HL-60/S4 treated with retinoic acid at 250 ng/mL for 4 days and 3 days (cell line): ENCODE data around the gene REPS2.

Experiments
- in situ Hi-C: fragments of 300-500 bp; cut with MboI; formaldehyde crosslinking; loops from 2 replicates; pipeline ENCODE4 v1.7.0; 2022; ENCODE audit warnings: low sequenced_read_pairs

The REPS2 gene

DNA sequence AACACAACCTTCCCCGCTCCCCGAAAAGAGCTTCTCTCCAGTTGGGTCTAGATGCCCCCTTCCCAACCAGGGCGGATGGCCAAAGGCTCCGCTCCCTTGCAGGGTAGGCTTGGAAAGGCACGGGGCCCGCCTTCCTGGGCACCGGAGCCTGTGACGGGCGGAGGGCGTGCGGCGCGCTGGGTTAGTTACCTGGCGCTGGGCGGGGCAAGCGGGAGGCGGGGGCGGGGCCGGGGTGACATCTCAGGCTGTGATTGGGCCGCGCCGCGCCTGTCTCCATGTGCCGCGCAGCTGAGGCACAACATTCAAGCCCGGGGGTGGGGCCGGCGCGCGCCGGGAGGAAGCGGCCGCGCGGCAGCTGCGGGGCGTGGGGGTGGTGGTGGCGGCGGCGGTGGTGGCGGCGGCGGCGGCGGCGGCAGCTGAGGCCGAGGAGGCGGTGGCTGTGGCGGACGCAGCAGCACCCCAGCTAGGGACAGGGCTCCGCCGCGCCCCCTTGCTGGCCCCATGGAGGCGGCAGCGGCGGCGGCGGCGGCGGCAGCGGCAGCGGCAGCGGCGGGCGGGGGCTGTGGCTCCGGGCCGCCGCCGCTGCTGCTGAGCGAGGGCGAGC is at the start of gene REPS2:
REPS2 (plus strand) TSS at position 298 of the 604 bp plus-strand sequence; CDS start at position 502, 204 bp downstream.
- in situ Hi-C loops: no loop called here

DNA sequence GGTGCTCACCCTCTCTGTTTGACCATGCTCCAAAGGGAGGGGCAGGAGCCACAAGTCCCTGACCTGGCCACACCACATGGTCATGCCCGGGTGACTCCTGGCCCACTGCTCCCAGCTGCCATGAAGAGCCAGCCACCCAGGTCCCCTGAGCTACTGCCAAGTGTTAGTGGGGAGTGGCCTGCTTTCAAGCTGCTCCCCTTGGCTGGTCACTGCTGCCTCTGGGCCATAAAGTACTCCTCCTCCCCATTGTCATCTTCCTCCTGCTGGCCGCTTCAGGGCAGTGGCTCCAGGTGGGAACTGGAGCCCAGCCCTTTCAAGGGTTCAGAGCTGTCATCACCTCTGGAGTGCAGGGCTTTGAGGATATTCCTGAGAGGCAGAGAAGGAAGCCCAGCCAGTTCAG is 49.0 kb upstream of the REPS2 start:
- in situ Hi-C loops: loop anchor here (25.0 kb wide), 1 partner anchor 140 kb away; no protein-coding TSS in a partner anchor

DNA sequence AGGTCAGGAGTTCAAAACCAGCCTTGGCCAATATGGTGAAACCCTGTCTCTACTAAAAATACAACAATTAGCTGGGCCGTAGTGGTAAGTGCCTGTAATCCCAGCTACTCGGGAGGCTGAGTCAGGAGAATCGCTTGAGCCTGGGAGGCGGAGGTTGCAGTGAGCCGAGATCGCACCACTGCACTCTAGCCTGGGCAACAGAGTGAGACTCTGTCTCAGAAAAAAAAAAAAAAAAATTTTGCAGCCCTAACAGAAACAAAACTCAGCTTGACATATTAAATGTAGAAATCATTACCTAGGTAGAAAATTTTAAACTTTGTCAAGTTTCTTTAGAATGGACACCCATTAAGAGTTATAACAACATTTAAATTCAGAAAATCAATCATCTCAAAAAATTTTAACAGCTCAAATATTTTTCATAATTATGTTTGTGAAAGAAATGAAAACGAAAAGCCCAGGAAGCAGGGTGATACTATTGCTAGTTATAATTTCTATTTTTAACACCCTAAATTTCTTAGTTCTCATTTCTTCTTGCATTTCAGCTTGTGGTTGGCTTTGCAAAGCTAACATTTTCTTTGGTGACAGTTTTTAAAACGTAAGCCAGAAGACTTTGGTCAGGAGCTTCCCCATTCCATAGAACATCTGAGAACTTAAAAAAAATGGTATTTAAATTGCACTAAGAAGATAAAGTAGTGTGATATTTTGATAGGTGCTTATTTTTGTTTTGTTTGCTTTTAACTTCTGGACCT is 43.0 kb upstream of the REPS2 start:
- in situ Hi-C loops: no loop called here

GRCh38 chrX:16910376-16910775 is 36.1 kb upstream of the REPS2 start:
- in situ Hi-C loops: no loop called here

DNA sequence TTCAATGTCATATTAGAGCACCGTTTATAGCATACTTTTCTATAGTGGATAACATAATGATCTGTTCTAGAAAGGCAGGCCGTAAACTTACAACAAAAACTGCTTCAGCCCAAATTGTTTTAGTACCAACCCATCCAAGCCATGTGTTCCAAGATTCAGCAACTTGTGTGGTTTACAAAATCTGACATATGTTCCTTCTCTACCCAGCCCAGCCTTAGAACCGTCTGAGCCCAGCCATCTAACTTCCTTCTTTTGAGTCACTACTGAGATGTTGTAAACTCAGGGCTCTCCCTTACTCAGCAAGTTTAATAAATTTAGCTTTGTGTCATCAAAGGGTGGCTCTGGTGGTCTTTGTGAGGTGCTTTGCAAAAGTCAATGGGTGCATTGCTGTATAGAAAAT is 32.4 kb upstream of the REPS2 start:
- in situ Hi-C loops: no loop called here

- in situ Hi-C loops: no loop called here
Observed at GRCh38 chrX:16916561-16916960, 29.9 kb upstream of the REPS2 start.

GRCh38 chrX:16917120-16917519 is 29.3 kb upstream of the REPS2 start:
- in situ Hi-C loops: no loop called here

DNA sequence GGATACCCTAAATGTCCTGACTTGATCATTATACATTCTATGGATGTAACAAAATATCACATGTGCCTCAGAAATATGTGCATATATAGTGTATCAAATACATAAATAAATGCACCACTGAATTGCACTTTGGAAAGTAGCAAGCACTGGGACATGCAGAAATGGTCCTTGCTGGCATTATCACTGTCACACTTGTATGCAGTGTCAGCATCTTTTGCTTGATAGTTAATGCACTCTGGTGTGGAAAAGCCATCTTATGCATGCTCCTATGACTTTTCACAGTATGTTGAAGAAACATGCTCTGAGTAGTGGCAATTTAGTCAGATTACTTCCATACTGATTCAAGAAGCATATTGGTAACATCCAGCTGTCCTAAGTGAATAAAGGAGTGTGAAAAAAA is 27.5 kb upstream of the REPS2 start:
- in situ Hi-C loops: no loop called here

- in situ Hi-C loops: no loop called here
Observed at GRCh38 chrX:16920075-16920474, 26.4 kb upstream of the REPS2 start.

DNA sequence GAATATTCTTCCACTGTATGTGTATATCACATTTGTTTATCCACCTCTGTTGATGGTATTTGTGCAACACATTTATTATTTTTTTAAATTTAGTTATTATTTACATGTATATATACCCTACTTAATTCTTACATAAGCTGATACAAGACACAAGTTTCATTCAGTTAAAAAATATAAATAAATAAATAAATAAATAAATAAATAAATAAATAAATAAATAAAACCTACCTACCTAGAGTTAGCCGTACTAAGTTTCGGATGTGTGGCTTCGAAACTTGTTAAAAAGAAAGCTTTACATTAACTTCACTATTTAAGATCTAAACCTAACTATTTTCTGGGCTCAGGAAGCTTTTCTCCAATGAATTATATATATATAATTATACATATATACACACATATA is 23.3 kb upstream of the REPS2 start:
- in situ Hi-C loops: no loop called here

GRCh38 chrX:16924631-16925480 is 21.6 kb upstream of the REPS2 start:
- in situ Hi-C loops: no loop called here

DNA sequence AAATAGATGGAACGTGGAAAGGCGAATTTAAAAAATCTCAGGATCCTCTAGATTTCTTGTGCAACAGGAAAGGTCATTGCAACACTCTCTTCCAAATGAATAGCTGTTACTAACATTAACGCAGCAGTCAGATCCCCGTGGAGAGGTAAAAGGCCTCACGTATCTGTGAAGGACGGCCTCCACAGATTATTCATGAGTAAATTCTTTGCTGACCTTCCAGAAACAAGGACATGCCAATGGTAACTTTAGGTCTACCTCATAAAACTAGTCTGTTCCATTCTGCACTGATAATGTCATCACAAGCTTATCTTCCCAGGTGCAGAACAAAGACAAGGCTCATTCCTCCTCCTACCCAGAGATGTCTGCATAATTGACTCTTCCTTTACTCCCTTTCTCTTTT is 16.1 kb upstream of the REPS2 start:
- in situ Hi-C loops: no loop called here

DNA sequence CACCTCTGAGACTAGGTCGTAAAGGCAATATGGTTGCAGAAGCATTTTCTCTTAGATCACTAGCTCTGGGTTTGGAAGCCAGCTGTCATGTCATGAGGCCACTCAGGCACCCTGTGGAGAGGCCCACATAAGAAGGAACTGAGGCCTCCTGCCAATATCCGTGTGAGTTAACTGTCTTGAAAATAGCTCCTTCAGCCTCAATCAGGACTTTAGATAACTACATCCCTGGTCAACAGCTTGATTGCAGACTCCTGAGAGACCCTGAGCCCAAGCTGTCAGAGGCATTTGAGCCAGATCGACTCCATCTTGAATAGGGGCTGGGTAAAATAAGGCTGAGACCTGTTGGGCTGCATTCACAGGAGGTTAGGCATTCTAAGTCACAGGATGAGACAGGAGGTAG is 15.1 kb upstream of the REPS2 start:
- in situ Hi-C loops: no loop called here

DNA sequence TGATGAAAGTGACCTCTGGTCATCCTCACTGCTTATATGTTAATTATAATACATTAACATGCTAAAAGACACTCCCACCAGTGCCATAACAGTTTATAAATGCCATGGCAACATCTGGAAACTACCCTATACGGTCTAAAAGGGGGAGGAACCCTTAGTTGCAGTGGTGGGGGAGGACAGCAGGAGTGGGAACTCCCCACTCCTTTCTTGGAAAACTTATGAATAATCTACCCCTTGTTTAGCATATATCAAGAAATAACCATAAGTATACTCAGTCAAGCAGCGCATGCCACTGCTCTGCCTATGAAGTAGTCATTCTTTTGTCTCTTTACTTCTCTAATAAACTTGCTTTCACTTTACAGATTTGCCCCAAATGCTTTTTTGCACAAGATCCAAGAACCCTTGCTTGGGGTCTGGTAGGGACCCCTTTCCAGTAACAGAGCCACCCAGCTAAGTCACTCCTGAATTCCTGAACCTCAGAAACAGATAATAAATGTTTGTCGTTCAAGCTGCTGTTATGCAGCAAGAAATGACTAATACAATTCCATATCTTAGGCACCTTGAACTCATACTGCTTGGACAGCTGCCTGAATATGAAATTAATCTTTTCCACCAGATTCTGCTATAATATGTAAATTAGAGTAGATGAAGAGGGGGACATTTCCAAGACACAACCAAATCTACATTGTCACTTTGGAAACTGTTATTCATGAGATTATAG is 14.4 kb upstream of the REPS2 start:
- in situ Hi-C loops: no loop called here

DNA sequence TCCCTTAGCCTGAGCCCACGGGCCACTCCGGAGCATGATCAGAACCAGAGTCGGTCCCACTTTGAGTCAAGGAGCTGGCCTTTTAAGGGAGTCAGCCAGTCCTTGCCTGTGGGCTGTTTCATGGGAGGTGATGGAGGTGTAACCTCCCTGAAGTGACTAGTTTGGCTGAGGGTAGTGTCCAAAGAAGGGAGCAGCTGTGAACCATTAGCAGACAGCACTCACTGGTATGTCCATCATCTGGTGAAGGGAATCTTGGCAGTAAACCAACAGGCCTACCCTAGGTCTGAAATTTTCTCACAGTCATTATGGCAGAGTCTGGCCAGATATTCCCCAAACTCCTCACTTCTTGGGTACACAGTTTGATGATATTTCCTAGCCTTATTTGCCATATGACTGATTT is 12.3 kb upstream of the REPS2 start:
- in situ Hi-C loops: no loop called here

- in situ Hi-C loops: no loop called here
Observed at GRCh38 chrX:16946971-16947562, 609 bp downstream of the REPS2 start.

DNA sequence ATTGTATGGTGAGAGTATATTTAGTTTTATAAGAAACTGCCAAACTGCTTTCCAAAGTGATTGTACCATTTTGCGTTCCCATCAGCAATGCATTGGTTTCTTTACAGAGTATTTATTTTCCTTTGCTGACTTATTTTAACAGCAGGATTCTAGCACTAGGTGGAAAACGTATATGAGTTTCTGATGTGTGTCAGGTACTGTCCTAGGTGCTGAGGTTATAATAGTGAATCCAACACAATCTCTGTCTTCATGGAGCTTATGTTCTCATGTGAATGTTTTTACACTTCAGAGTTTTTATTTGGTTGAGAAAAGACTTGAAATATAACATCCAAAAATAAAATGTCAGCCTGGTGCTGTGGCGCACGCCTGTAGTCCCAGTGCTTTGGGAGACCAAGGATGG is 4.0 kb downstream of the REPS2 start:
- in situ Hi-C loops: no loop called here

DNA sequence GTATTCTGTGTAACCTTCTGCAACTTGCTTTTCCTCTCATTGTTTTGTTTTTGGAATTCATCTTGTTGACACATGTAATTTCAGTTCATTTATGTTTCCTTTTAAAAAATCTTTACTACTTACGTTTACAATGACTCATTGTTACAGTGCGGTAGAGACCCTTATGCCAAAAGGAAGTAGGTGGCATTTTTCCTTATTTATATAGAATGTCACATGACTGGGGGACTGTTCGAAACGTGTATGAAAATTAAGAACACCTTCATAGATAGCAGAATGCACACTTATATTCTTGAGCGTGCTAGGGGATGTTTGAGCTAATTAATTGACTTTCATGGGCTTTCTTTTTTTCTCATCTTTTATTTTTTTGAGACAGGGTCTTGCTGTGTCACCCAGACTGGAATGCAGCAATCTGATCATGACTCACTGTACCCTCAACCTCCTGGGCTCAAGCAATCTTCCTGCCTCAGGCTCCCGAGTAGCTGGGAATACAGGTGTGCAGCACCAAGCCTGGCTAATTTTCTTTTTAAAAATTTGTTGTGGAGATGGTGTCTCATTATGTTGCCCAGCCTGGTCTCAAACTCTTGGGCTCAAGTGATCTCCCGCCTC is 7.3 kb downstream of the REPS2 start:
- in situ Hi-C loops: no loop called here

DNA sequence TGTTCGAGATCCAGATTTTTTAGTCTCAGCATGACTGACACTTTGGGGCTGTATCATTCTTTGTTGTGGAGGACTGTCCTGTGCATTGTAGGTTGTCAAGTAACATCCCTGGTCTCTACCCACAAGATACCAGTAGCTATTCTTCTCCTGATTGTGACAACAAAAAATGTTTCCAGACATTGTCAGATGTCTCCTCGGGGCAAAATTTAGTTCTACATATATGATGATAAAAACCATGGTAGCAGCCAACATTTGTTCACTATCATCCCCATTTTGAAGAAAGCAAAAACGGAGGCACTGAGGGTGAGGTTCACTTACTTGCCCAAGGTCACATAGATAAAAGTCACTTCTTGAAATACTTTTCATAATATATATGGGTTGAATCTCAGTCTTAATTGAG is 11.3 kb downstream of the REPS2 start:
- in situ Hi-C loops: no loop called here

GRCh38 chrX:16958356-16958755 is 11.9 kb downstream of the REPS2 start:
- in situ Hi-C loops: no loop called here
